Measurements from ENCODE around the gene PXDN. TPM values are rescaled to one million over a fixed set of nuclear protein-coding genes. Genes with fewer than 3 reads are reported as not detected.

The PXDN gene
- total RNA-seq, 2 donors from 2014 or later, result 29.5 to 40.8 TPM

DNA sequence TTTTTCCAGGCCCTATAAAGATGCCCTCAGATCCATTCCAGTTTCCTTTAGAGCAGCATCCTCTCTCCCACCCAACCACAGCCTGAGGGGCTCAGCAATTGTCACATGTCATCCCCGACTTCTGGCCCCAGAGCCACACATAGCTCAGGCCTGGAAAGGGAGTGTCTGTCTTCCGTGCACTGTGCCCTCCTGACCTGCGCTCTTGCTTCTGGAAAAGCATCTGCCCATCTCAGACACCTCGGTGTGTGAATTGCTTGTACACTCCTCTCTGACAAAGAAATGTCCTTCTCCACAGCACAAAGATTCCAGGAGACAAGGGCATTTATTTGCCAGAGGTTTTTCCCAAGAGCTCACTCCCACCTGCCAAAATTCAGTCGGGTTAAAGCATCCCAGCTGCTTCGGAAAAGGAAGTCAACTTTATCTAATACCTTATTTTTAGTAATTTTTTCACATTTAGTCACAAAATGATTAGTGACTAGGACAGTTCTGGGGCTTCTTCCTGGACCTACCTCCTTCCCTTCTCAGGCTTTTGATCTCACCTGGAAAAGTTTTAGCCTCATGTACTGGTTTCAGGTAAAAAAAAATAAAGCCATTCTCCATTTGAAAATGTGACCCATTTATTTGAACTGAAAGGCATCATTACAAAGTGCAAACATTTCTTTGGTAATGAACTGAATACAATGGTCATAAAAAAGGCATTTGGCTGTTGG is 112.9 kb downstream of the PXDN start:
- Histone ChIP-seq H3K27ac (peak overlapping the region; percentile 77 to 79), H3K9me3 (no peaks in the 10 kb centered on the region), H3K36me3 (no peaks in the 10 kb centered on the region), H3K4me1 (replicated peaks) (peaks cover 16% of the 10 kb centered on the region), H3K27me3 (replicated peaks; ENCODE audit: insufficient read depth) (no peaks in the 10 kb centered on the region), H3K4me3 (no peak overlapping the region)
- intact Hi-C loops (cut with DNase I), result no loop called here
- 43% methylated on average over 6 of the region's 6 CpGs for WGBS
- no peak for TF ChIP-seq POLR2AphosphoS5 (IDR thresholded peaks at IDR 0.05)
- TF ChIP-seq POLR2A (IDR thresholded peaks at IDR 0.05), result no peak
- TF ChIP-seq, protein P1, sequence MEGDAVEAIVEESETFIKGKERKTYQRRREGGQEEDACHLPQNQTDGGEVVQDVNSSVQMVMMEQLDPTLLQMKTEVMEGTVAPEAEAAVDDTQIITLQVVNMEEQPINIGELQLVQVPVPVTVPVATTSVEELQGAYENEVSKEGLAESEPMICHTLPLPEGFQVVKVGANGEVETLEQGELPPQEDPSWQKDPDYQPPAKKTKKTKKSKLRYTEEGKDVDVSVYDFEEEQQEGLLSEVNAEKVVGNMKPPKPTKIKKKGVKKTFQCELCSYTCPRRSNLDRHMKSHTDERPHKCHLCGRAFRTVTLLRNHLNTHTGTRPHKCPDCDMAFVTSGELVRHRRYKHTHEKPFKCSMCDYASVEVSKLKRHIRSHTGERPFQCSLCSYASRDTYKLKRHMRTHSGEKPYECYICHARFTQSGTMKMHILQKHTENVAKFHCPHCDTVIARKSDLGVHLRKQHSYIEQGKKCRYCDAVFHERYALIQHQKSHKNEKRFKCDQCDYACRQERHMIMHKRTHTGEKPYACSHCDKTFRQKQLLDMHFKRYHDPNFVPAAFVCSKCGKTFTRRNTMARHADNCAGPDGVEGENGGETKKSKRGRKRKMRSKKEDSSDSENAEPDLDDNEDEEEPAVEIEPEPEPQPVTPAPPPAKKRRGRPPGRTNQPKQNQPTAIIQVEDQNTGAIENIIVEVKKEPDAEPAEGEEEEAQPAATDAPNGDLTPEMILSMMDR (IDR thresholded peaks at IDR 0.05), result no peak
- no peak for DNase-seq (ENCODE audit: low spot score)

DNA sequence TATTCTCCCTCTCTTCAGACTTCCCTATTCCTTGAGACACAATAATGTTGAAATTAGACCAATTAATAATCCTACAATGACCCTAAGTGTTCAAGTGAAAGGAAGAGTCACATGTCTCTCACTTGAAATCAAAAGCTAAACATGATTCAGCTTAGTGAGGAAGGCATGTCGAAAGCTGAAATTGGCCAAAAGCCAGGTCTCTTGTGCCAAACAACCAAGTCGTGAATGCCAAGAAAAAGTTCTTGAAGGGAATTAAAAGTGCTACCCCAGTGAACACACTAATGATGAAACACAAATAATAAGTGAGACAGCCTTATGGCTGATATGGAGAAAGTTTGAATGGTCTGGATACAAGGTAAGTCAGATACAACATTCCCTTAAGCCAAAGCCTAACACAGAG is 115.4 kb downstream of the PXDN start:
- DNase-seq (ENCODE audit: low spot score), result peak; percentile 86
- Histone ChIP-seq H3K36me3 (no peaks in the 10 kb centered on the region), H3K27me3 (replicated peaks; ENCODE audit: insufficient read depth) (no peaks in the 10 kb centered on the region), H3K4me1 (replicated peaks) (peaks cover 21% of the 10 kb centered on the region), H3K27ac (peak overlapping the region; percentile 36 to 50), H3K9me3 (no peaks in the 10 kb centered on the region), H3K4me3 (no peak overlapping the region)
- TF ChIP-seq POLR2AphosphoS5 (IDR thresholded peaks at IDR 0.05) (peak; percentile 89), POLR2A (IDR thresholded peaks at IDR 0.05) (no peak)
- WGBS, result 2% methylated on average over 2 of the region's 2 CpGs
- intact Hi-C loops (cut with DNase I), result no loop called here

GRCh38 chr2:1627628-1628381 is 116.5 kb downstream of the PXDN start:
- intact Hi-C loops (cut with DNase I), result no loop called here

DNA sequence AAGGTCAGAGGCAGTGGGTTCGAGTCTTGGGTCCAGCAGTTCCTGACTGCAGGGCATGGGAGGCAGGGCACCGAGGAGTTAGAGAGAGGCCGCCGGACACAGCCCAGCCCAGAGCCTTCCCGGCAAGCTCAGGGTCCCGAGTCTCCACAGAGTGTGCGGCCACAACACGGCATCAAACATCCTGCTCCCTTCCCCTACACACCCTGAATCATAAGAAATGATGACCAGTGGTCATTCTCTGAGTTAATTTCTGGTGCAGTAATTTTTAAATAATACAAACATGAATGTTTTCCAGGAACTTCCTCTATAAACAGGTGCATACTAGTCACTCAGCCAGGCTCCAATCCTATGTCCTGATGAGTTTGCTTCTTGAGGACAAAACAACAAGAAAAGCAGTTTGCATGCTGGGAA is 118.0 kb downstream of the PXDN start:
- Histone ChIP-seq H3K36me3 (no peaks in the 10 kb centered on the region), H3K4me1 (replicated peaks) (peaks cover 12% of the 10 kb centered on the region), H3K9me3 (no peaks in the 10 kb centered on the region), H3K4me3 (no peak overlapping the region), H3K27ac (peak overlapping the region; percentile 67 to 72), H3K27me3 (replicated peaks; ENCODE audit: insufficient read depth) (no peaks in the 10 kb centered on the region)
- intact Hi-C loops (cut with DNase I), result no loop called here
- DNase-seq (ENCODE audit: low spot score), result no peak
- 83% methylated on average over 8 of the region's 8 CpGs for WGBS
- TF ChIP-seq, protein P1 (IDR thresholded peaks at IDR 0.05), result no peak
- TF ChIP-seq POLR2A (IDR thresholded peaks at IDR 0.05) (no peak), POLR2AphosphoS5 (IDR thresholded peaks at IDR 0.05) (no peak)

More at GRCh38 chr2:1627628-1628381, 116.5 kb downstream of the PXDN start:
- H3K36me3 ChIP-seq, result no peaks in the 10 kb centered on the region
- no peak overlapping the region for H3K27ac ChIP-seq
- H3K9me3 ChIP-seq, result no peaks in the 10 kb centered on the region
- H3K4me1 ChIP-seq (replicated peaks), result peaks cover 20% of the 10 kb centered on the region
- no peak for DNase-seq (ENCODE audit: low spot score)
- no peak overlapping the region for H3K4me3 ChIP-seq
- TF ChIP-seq POLR2AphosphoS5 (IDR thresholded peaks at IDR 0.05) (no peak), POLR2A (IDR thresholded peaks at IDR 0.05) (no peak)
- TF ChIP-seq, protein P1 (IDR thresholded peaks at IDR 0.05), result no peak
- H3K27me3 ChIP-seq (replicated peaks; ENCODE audit: insufficient read depth), result no peaks in the 10 kb centered on the region
- 83% methylated on average over 9 of the region's 9 CpGs for WGBS

- intact Hi-C loops (cut with DNase I), result no loop called here
- H3K36me3 ChIP-seq, result no peaks in the 10 kb centered on the region
- H3K27ac ChIP-seq, result peak overlapping the region; percentile 67 to 72
- peak overlapping the region in 1 of 2 donors; percentile 1 for H3K4me3 ChIP-seq
- TF ChIP-seq POLR2A (IDR thresholded peaks at IDR 0.05) (no peak), POLR2AphosphoS5 (IDR thresholded peaks at IDR 0.05) (peak; percentile 85)
- TF ChIP-seq, protein P1 (IDR thresholded peaks at IDR 0.05), result no peak
- WGBS, result 31% methylated on average over 20 of the region's 20 CpGs
- no peaks in the 10 kb centered on the region for H3K9me3 ChIP-seq
- peak; percentile 87 for DNase-seq (ENCODE audit: low spot score)
- no peaks in the 10 kb centered on the region for H3K27me3 ChIP-seq (replicated peaks; ENCODE audit: insufficient read depth)
- peaks cover 12% of the 10 kb centered on the region for H3K4me1 ChIP-seq (replicated peaks)
Observed at GRCh38 chr2:1625281-1626001, 118.9 kb downstream of the PXDN start.
